HG02852 (cell line): ENCODE data around the gene LGALS13.
"Not testable (repeated sequence)": the region's sequence is repeated elsewhere in the genome, so short reads cannot be mapped to it uniquely, and the experiment has no call there.

Experiments used
- ATAC-seq: cut with Tn5 transposase; IDR thresholded peaks from one replicate; pipeline ENCODE4 v1.9.1; 2021; ENCODE audit warnings: mild to moderate bottlenecking, moderate library complexity; ENCODE audit not compliant: unreplicated experiment

LGALS13 gene

GRCh38 chr19:39613597-39613996, 11.3 kb downstream of the LGALS13 start:
- no peak for ATAC-seq

DNA sequence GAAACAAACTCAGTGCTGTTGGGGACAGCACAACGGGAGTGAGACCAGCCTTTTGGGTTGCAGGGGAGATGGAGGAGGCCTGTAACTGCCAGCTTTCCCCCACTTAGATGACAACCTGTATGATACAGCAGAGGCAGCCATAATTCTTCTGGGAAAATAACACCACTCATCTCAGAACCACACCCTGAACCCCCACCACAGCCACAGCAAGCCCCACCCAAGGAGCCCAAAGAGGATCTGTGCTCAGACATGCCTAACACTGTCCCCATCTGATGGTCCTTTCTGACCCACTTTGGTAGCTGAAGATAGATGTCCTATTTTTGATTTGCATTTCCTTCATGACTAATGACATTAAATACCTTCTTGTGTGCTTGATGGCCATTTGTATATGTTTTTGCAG, 15.4 kb downstream of the LGALS13 start:
- ATAC-seq = no peak

GRCh38 chr19:39623946-39624345, 21.6 kb downstream of the LGALS13 start:
- ATAC-seq = no peak

DNA sequence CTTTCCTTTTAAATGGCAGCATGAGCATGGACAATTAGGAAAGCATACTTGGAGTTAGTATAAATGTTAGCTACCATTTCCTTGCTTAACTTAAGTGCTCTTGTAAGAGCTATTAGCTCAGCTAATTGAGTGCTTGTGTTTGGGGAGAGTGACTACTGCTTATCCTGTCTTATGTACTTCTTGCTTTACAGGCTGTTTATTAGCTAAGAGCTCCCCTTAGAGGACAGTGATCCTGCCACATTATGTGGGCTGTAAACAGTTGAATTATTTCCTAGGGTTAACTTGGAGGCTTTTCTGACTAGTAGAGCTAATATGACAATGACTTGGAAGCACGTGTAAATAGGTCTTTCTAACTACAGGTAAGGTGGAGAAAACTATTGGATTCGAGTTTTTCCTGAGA, 25.3 kb downstream of the LGALS13 start:
- ATAC-seq = not testable (repeated sequence)

DNA sequence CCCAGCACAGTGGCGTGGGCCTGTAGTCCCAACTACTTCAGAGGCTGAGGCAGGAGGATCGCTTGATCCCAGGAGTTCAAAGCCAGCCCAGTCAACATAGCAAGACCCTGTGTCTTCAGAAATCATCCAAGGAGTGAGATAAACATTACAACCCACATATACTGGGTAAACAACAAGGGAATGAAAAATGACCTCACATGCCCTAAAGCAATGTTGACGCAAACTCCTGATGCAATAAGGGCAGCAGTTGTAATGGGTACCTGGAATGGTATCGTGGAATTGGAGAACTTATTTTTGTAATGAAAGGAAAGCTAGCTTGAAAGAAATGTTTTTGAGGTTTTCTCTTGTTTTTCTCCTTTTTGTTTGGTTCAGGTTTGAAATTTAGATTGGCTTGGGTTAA, 28.9 kb downstream of the LGALS13 start:
- ATAC-seq = no peak

- ATAC-seq = no peak
These were observed 29.3 kb downstream of the LGALS13 start for GRCh38 chr19:39631626-39632025.

DNA sequence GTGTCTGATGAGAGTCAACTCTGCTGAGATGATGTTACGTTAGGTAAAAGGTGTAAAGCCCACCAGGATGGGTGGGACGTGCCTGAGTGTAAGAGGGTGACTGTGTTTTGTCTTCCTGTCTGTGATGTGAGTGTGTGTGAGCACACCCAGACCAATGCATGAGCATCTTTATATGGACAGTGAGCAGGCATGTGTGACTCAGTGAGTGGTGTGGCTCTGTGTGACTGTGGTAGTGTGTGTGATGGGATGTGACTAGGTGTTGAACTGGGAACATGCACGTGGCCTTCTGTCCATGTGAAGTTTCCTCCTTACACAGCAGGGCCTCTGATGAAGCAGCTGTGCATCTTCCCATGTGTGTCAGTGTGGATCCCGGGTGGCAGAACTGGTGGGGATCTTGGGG, 35.6 kb downstream of the LGALS13 start:
- ATAC-seq = no peak

GRCh38 chr19:39641773-39642172, 39.4 kb downstream of the LGALS13 start:
- ATAC-seq = no peak

- no peak for ATAC-seq
These were observed 41.3 kb downstream of the LGALS13 start for GRCh38 chr19:39643591-39643990.

GRCh38 chr19:39645800-39646411, 43.6 kb downstream of the LGALS13 start:
- no peak for ATAC-seq

DNA sequence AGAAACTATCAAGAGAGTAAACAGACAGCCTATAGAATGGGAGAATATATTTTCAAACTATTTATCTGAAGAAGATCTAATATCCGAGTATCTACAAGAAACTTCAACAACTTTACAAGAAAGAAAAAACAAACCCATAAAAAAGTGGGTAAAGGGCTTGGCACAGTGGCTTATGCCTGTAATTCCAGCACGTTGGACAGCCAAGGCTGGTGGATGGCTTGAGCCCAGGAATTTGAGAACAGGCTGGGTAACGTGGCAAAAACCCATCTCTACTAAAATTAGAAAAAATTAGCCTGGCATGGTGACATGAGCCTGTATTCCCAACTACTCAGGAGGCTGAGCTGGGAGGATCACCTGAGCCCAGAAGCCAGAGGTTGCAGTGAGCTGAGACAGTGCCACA, 45.6 kb downstream of the LGALS13 start:
- ATAC-seq = no peak

DNA sequence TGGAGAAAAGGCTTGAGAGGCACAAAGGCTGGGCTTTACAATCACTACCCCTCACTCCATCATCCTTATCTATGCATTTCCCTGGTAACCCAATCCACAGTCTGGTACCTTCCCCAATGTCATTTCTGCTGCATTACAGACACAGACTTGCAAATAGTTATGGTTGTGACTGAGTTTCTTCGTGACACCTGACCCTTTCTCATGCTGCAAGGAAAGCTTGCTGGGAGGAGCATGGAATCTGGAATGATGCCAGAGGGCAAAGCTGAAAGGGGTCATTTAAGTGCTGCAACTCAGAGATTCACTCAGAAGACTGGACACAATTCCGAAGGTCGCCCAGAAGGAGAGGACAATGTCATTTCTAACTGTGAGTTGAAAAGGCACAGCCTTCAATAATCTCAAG, 53.3 kb downstream of the LGALS13 start, which contains the start of gene LGALS16:
Gene LGALS16 (plus strand): TSS at position 301 of the 400 bp plus-strand sequence. CDS start 49 bp downstream, at position 350.
- no peak for ATAC-seq
